ENCODE data around the gene CLDN1. TPM values are rescaled to one million over a fixed set of nuclear protein-coding genes. Genes with fewer than 3 reads are reported as not detected.

Gene CLDN1
- total RNA-seq, 2 donors from 2014 or later, result 8.8 to 52.3 TPM

DNA sequence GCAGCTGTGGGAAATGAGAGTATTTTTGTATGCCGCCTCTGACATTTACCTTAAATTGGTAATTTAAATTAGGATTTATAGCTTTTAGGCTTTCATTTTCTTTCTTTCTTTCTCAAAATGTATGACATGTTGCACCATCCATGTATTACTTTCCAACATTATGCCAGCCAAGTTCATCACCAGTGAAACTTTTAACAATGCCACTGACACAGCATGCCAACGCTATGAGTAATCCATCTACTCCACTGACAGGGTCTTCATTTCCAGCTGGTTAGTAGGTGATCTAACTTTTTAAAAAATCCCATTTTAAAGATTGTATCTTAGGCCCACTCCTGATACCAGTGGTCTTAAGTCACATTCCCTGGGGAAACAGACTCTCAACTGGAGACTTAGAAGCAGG lies 43.9 kb upstream of the CLDN1 start:
- no peaks in the 10 kb centered on the region for H3K4me1 ChIP-seq (replicated peaks)
- peak; percentile 33 for DNase-seq (ENCODE audit: low spot score)
- no peaks in the 10 kb centered on the region for H3K27me3 ChIP-seq (replicated peaks; ENCODE audit: insufficient read depth)
- peak; percentile 25 for TF ChIP-seq POLR2AphosphoS5 (IDR thresholded peaks at IDR 0.05)
- TF ChIP-seq, protein P1, sequence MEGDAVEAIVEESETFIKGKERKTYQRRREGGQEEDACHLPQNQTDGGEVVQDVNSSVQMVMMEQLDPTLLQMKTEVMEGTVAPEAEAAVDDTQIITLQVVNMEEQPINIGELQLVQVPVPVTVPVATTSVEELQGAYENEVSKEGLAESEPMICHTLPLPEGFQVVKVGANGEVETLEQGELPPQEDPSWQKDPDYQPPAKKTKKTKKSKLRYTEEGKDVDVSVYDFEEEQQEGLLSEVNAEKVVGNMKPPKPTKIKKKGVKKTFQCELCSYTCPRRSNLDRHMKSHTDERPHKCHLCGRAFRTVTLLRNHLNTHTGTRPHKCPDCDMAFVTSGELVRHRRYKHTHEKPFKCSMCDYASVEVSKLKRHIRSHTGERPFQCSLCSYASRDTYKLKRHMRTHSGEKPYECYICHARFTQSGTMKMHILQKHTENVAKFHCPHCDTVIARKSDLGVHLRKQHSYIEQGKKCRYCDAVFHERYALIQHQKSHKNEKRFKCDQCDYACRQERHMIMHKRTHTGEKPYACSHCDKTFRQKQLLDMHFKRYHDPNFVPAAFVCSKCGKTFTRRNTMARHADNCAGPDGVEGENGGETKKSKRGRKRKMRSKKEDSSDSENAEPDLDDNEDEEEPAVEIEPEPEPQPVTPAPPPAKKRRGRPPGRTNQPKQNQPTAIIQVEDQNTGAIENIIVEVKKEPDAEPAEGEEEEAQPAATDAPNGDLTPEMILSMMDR (IDR thresholded peaks at IDR 0.05), result no peak
- TF ChIP-seq POLR2A (IDR thresholded peaks at IDR 0.05), result no peak
- H3K27ac ChIP-seq, result no peak overlapping the region
- no peak overlapping the region for H3K4me3 ChIP-seq
- H3K9me3 ChIP-seq, result no peaks in the 10 kb centered on the region
- intact Hi-C loops (cut with DNase I), result no loop called here
- H3K36me3 ChIP-seq, result no peaks in the 10 kb centered on the region
- WGBS, result 27% methylated on average over 2 of the region's 2 CpGs

DNA sequence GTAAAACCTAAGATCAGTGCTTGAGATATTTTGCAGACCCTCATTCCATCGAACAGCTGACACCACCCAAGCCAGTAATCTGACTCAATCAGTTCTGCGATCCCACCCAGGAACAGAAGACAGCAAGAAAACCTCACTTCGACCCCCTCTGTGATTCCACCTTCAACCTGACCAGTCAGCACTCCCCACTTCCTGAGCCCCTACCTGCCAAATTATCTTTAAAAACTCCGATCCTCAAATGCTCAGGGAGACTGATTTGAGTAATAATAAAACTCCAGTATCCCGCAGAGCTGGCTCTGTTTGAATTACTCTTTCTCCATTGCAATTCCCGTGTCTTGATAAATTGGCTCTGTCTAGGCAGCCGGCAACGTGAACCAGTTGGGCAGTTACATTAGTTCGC lies 40.0 kb upstream of the CLDN1 start:
- intact Hi-C loops (cut with DNase I), result no loop called here
- TF ChIP-seq, protein P1 (IDR thresholded peaks at IDR 0.05), result no peak
- TF ChIP-seq POLR2A (IDR thresholded peaks at IDR 0.05) (no peak), POLR2AphosphoS5 (IDR thresholded peaks at IDR 0.05) (no peak)
- H3K36me3 ChIP-seq, result no peaks in the 10 kb centered on the region
- no peaks in the 10 kb centered on the region for H3K9me3 ChIP-seq
- 83% methylated on average over 9 of the region's 9 CpGs for WGBS
- no peaks in the 10 kb centered on the region for H3K4me1 ChIP-seq (replicated peaks)
- DNase-seq (ENCODE audit: low spot score), result no peak
- H3K27ac ChIP-seq, result no peak overlapping the region
- H3K27me3 ChIP-seq (replicated peaks; ENCODE audit: insufficient read depth), result no peaks in the 10 kb centered on the region
- H3K4me3 ChIP-seq, result no peak overlapping the region

DNA sequence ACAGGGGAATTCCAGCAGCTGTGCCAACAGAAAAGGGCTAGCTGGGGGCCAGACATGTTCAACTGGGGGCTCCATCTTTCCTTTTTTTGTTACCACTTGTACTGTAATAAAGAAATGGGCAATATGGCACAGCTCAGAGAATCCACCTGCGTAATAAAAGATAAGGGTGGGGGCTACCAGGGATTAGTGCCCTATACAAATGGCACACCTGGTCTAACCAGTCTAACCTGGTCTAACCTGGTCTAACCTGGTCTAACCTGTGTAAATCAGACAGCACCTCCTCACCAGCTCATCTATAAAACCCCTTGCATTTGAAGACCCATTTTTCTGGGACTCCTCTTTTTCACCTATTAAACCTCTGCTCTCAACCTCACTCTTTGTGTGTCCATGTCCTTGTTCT lies 39.5 kb upstream of the CLDN1 start:
- Histone ChIP-seq H3K4me1 (replicated peaks) (no peaks in the 10 kb centered on the region), H3K9me3 (no peaks in the 10 kb centered on the region), H3K27me3 (replicated peaks; ENCODE audit: insufficient read depth) (no peaks in the 10 kb centered on the region), H3K27ac (no peak overlapping the region), H3K36me3 (no peaks in the 10 kb centered on the region), H3K4me3 (no peak overlapping the region)
- TF ChIP-seq, protein P1 (IDR thresholded peaks at IDR 0.05), result no peak
- no peak for TF ChIP-seq POLR2AphosphoS5 (IDR thresholded peaks at IDR 0.05)
- no peak for TF ChIP-seq POLR2A (IDR thresholded peaks at IDR 0.05)
- WGBS, result 57% methylated on average over 1 of the region's 1 CpG
- no peak for DNase-seq (ENCODE audit: low spot score)
- intact Hi-C loops (cut with DNase I), result no loop called here

DNA sequence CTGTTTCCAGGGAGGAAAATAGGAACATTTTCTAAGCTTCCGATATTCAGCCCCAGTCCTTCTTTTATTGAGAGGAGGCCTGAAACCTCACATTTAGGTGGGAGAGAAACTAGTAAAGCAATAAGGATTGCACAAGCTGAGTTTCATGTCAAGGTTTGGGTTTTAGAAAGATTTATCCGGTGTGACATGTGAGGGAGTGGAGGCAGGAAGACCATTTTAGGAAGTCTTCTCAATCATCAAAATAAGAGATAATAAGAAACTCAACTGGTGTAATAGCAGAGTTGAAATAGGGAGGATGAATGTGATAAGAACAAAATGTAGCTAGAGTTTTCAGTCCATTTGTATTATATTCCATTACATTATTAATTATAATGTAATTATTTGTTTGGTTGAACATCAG lies 38.0 kb upstream of the CLDN1 start:
- no peak overlapping the region for H3K27ac ChIP-seq
- H3K4me1 ChIP-seq (replicated peaks), result no peaks in the 10 kb centered on the region
- H3K36me3 ChIP-seq, result no peaks in the 10 kb centered on the region
- no peak overlapping the region for H3K4me3 ChIP-seq
- no peaks in the 10 kb centered on the region for H3K9me3 ChIP-seq
- WGBS, result 91% methylated on average over 2 of the region's 2 CpGs
- no peak for DNase-seq (ENCODE audit: low spot score)
- H3K27me3 ChIP-seq (replicated peaks; ENCODE audit: insufficient read depth), result no peaks in the 10 kb centered on the region
- TF ChIP-seq POLR2AphosphoS5 (IDR thresholded peaks at IDR 0.05), result no peak
- TF ChIP-seq POLR2A (IDR thresholded peaks at IDR 0.05), result no peak
- TF ChIP-seq, protein P1 (IDR thresholded peaks at IDR 0.05), result no peak
- intact Hi-C loops (cut with DNase I), result no loop called here

DNA sequence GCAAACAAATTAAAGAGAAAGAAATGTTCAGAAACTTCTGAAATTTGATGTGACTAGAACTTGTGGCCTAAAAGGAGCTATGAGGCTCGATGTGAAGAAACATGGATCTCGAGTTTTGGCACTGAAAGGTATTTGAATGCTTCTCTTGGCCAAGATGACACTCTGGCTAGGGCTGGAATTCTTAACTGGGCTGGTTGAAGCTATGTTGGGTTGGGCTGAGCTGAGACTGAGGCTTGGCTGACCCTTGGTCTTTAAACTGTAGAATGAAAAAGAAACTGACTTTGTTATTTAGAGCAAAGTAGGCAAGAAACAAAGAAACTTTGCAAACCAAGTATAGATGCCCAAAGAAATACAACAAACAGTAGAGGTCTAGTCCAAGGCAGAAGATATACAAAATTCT lies 37.6 kb upstream of the CLDN1 start:
- no peak overlapping the region for H3K27ac ChIP-seq
- no peaks in the 10 kb centered on the region for H3K9me3 ChIP-seq
- no peaks in the 10 kb centered on the region for H3K36me3 ChIP-seq
- TF ChIP-seq POLR2A (IDR thresholded peaks at IDR 0.05) (no peak), POLR2AphosphoS5 (IDR thresholded peaks at IDR 0.05) (no peak)
- TF ChIP-seq, protein P1 (IDR thresholded peaks at IDR 0.05), result no peak
- DNase-seq (ENCODE audit: low spot score), result no peak
- H3K27me3 ChIP-seq (replicated peaks; ENCODE audit: insufficient read depth), result no peaks in the 10 kb centered on the region
- H3K4me1 ChIP-seq (replicated peaks), result no peaks in the 10 kb centered on the region
- H3K4me3 ChIP-seq, result no peak overlapping the region
- WGBS, result 80% methylated on average over 2 of the region's 2 CpGs
- intact Hi-C loops (cut with DNase I), result no loop called here
